K562 (cell line): ENCODE data around the gene ISG20L2. TPM values are rescaled to one million over a fixed set of nuclear protein-coding genes. Genes with fewer than 3 reads are reported as not detected.

Experiments used
- CBX1 ChIP-seq: sonication (generic); IDR thresholded peaks from 2 replicates; pipeline ENCODE4 v1.6.1; 2016; ENCODE audit warnings: antibody characterized with exemption, low read depth, mild to moderate bottlenecking
- CBX5 ChIP-seq: IDR thresholded peaks from 2 replicates; pipeline ENCODE4 v1.6.1; 2014; ENCODE audit warnings: low read depth, borderline replicate concordance
- DACH1 ChIP-seq: fragments of 450-650 bp; IDR thresholded peaks from 2 replicates; pipeline ENCODE4 v1.6.1; 2018; ENCODE audit not compliant: partially characterized antibody
- EHMT2 ChIP-seq: fragments of 450-650 bp; IDR thresholded peaks from 2 replicates; pipeline ENCODE4 v1.6.1; 2018; ENCODE audit warnings: antibody characterized with exemption
- GATAD2B ChIP-seq: fragments of 450-650 bp; IDR thresholded peaks from 2 replicates; pipeline ENCODE4 v1.6.1; 2017; ENCODE audit warnings: mild to moderate bottlenecking, borderline replicate concordance
- KLF10 ChIP-seq: fragments of 250-450 bp; sonication (Bioruptor Pico); IDR thresholded peaks from 2 replicates; pipeline ENCODE4 v1.6.1; 2021; ENCODE audit warnings: matching md5 sums
- L3MBTL2 ChIP-seq: fragments of 450-650 bp; IDR thresholded peaks from 2 replicates; pipeline ENCODE4 v1.6.1; 2016; ENCODE audit warnings: mild to moderate bottlenecking, moderate library complexity
- MBD2 ChIP-seq: sonication (generic); IDR thresholded peaks from 2 replicates; pipeline ENCODE4 v1.6.1; 2016; ENCODE audit warnings: low read depth, borderline replicate concordance
- MEF2D ChIP-seq: conservative IDR thresholded peaks from 2 replicates; pipeline ENCODE4 v1.6.1; 2016; ENCODE audit warnings: low read depth, missing genetic modification characterization, missing compliant biosample characterization
- MEIS2 ChIP-seq: fragments of 450-650 bp; IDR thresholded peaks from 2 replicates; pipeline ENCODE4 v1.6.1; 2014; ENCODE audit warnings: mild to moderate bottlenecking; ENCODE audit not compliant: partially characterized antibody
- MITF ChIP-seq: IDR thresholded peaks from 2 replicates; pipeline ENCODE4 v1.6.1; 2014; ENCODE audit warnings: antibody characterized with exemption
- MTA1 ChIP-seq: fragments of 450-650 bp; IDR thresholded peaks from 2 replicates; pipeline ENCODE4 v1.6.1; 2017; ENCODE audit warnings: borderline replicate concordance
- NFYB ChIP-seq: IDR thresholded peaks from 2 replicates; pipeline ENCODE4 v1.6.1; 2011; ENCODE audit warnings: mild to moderate bottlenecking, moderate library complexity; ENCODE audit not compliant: insufficient read length; ENCODE audit errors: extremely low read depth
- PATZ1 ChIP-seq: fragments of 250-450 bp; sonication (Bioruptor Pico); IDR thresholded peaks from 2 replicates; pipeline ENCODE4 v1.5.0; 2020; ENCODE audit warnings: mild to moderate bottlenecking, borderline replicate concordance
- RHOXF2B ChIP-seq: fragments of 250-450 bp; sonication (Bioruptor Pico); conservative IDR thresholded peaks from 2 replicates; pipeline ENCODE4 v1.5.1; 2021
- SLC30A9 ChIP-seq: fragments of 250-450 bp; sonication (Bioruptor Pico); IDR thresholded peaks from 2 replicates; pipeline ENCODE4 v1.8.0; 2022; ENCODE audit warnings: mild to moderate bottlenecking, moderate library complexity
- SMAD1 ChIP-seq: fragments of 150-350 bp; IDR thresholded peaks from 2 replicates; pipeline ENCODE4 v1.6.1; 2014; ENCODE audit warnings: low read length, low read depth; ENCODE audit not compliant: partially characterized antibody
- SMAD3 ChIP-seq: fragments of 450-650 bp; formaldehyde crosslinking; conservative IDR thresholded peaks from 2 replicates; pipeline ENCODE4 v1.4.0; 2020; ENCODE audit warnings: mild to moderate bottlenecking
- SPI1 ChIP-seq: IDR thresholded peaks from 2 replicates; pipeline ENCODE4 v1.6.1; 2011; ENCODE audit warnings: low read depth, low read length, control low read depth, borderline replicate concordance
- SUPT5H ChIP-seq: fragments of 450-650 bp; IDR thresholded peaks from 2 replicates; pipeline ENCODE4 v1.6.1; 2016
- TAF7 ChIP-seq: fragments of 450-650 bp; IDR thresholded peaks from 2 replicates; pipeline ENCODE4 v1.6.1; 2016; ENCODE audit warnings: missing genetic modification characterization, missing compliant biosample characterization
- TFAM ChIP-seq: fragments of 250-450 bp; sonication (Bioruptor Pico); conservative IDR thresholded peaks from 2 replicates; pipeline ENCODE4 v1.5.0; 2021; ENCODE audit warnings: mild to moderate bottlenecking, moderate library complexity
- ZNF143 ChIP-seq: sonication (generic); formaldehyde crosslinking; IDR thresholded peaks from 2 replicates; pipeline ENCODE4 v1.9.0; 2022; ENCODE audit warnings: mild to moderate bottlenecking, missing genetic modification reagents
- ZNF174 ChIP-seq: fragments of 250-450 bp; sonication (Bioruptor Pico); IDR thresholded peaks from 2 replicates; pipeline ENCODE4 v1.4.0; 2020; ENCODE audit warnings: mild to moderate bottlenecking
- ZNF436 ChIP-seq: fragments of 250-450, 450-650 bp; sonication (Bioruptor Pico); formaldehyde crosslinking; IDR thresholded peaks from 2 replicates; pipeline ENCODE4 v1.7.0; 2020; ENCODE audit warnings: mild to moderate bottlenecking
- ZNF507 ChIP-seq: conservative IDR thresholded peaks from 2 replicates; pipeline ENCODE4 v1.6.1; 2017; ENCODE audit warnings: missing genetic modification characterization, missing compliant biosample characterization
- ZNF584 ChIP-seq: fragments of 200-800 bp; sonication (Bioruptor generic); IDR thresholded peaks from 2 replicates; pipeline ENCODE4 v1.6.1; 2016; ENCODE audit warnings: low read depth, mild to moderate bottlenecking, missing genetic modification characterization, missing compliant biosample characterization
- ZNF644 ChIP-seq: fragments of 200-800 bp; sonication (Bioruptor generic); IDR thresholded peaks from 2 replicates; pipeline ENCODE4 v1.6.1; 2016; ENCODE audit warnings: low read depth, missing genetic modification characterization, missing compliant biosample characterization
- polyA plus RNA-seq, 8 experiments: library from polyadenylated mRNA; depleted of rRNA in 4 of 8; stranded (reverse) in 5 of 8; unstranded in 3 of 8; fragments of >200 nt; fragmentation: Nextera tagmentation in 2 of 8; fragmentation: Illumina TruSeq in 1 of 8; extraction: Ambion mirVana in 2 of 8; extraction: Trizol in 1 of 8; gene quantifications; 2 replicates each; pipeline versions ENCODE4 v1.2.1 to v1.2.3, GENCODE V29; 2011 to 2014; ENCODE audit warnings: inconsistent platforms in 1 of 8, missing spikeins in 1 of 8
- total RNA-seq, 7 experiments: library from RNA; depleted of rRNA in 6 of 7; stranded (reverse); fragments of >200 nt in 6 of 7; fragmentation: Illumina TruSeq in 2 of 7; extraction: Trizol in 2 of 7; gene quantifications; 2 replicates each; pipeline versions ENCODE4 v1.2.1 to v1.2.3, GENCODE V29; 2011 to 2021; ENCODE audit warnings: low replicate concordance in 1 of 7

The ISG20L2 gene
- total and polyA plus RNA-seq, 9 of the 15 experiments (the other 6 are each of a cell fraction or from before 2014, with no cell fraction given) = 21.3 to 130 (median 50.3) TPM

- TF ChIP-seq PATZ1 (no peak), ZNF584 (CRISPR knock-in tag) (no peak), RHOXF2B (CRISPR knock-in tag) (no peak), SMAD3 (CRISPR knock-in tag) (no peak), SUPT5H (peak; percentile 70), CBX1 (no peak), ZNF143 (CRISPR knock-in tag) (no peak), MTA1 (peak; percentile 98), SMAD1 (no peak), ZNF174 (no peak), NFYB (no peak), CBX5 (no peak), EHMT2 (no peak), DACH1 (no peak), MEIS2 (peak; percentile 82), ZNF507 (tag) (no peak), SPI1 (peak; percentile 91), TAF7 (no peak), TFAM (CRISPR knock-in tag) (no peak), ZNF436 (CRISPR knock-in tag) (no peak), GATAD2B (no peak), MBD2 (no peak), ZNF644 (tag) (no peak), KLF10 (CRISPR knock-in tag) (no peak), MEF2D (tag) (no peak), SLC30A9 (CRISPR knock-in tag) (no peak), MITF (no peak), L3MBTL2 (no peak)
Measured at GRCh38 chr1:156728599-156729462, at the start of gene ISG20L2 (continued).
